Renal cortical epithelial cell (primary cell): ENCODE measurements around the gene ZNF346. TPM values are rescaled to one million over a fixed set of nuclear protein-coding genes. Genes with fewer than 3 reads are reported as not detected.

Experiments used
- DNase-seq: peaks from one replicate; pipeline ENCODE4 v3.0.0-alpha.2; 2011; ENCODE audit warnings: low read depth
- total RNA-seq: library from RNA; depleted of rRNA; stranded (reverse); fragments of >200 nt; gene quantifications from 2 replicates; pipeline ENCODE4 v1.2.3, GENCODE V29; 2014

Gene ZNF346
- total RNA-seq, 1 donor from 2014 or later, result 23.8 TPM

- no peak for DNase-seq
These were observed 45.0 kb downstream of the ZNF346 start for GRCh38 chr5:177067503-177067902.

- DNase-seq, result no peak
These were observed 48.2 kb downstream of the ZNF346 start for GRCh38 chr5:177070536-177071191.

- peak; percentile 84 for DNase-seq
These were observed 49.3 kb downstream of the ZNF346 start for GRCh38 chr5:177071666-177072385.

- no peak for DNase-seq
These were observed 54.8 kb downstream of the ZNF346 start for GRCh38 chr5:177077335-177077734.

GRCh38 chr5:177079606-177080005, 57.1 kb downstream of the ZNF346 start:
- DNase-seq, result no peak

GRCh38 chr5:177080265-177080664, 57.8 kb downstream of the ZNF346 start:
- no peak for DNase-seq

GRCh38 chr5:177081859-177082258, 59.4 kb downstream of the ZNF346 start:
- DNase-seq, result no peak

- DNase-seq, result no peak
These were observed 60.9 kb downstream of the ZNF346 start for GRCh38 chr5:177083357-177083756.

- no peak for DNase-seq
These were observed 61.7 kb downstream of the ZNF346 start for GRCh38 chr5:177084175-177084574.

- DNase-seq, result peak; percentile 25
These were observed 63.6 kb downstream of the ZNF346 start for GRCh38 chr5:177085985-177086653.

GRCh38 chr5:177086654-177087397, 64.3 kb downstream of the ZNF346 start, which contains the start of gene FGFR4:
Gene FGFR4, plus strand, starts transcription at chr5:177086915. Its CDS starts 2,688 bp downstream, at chr5:177089603.
- peak; percentile 81 for DNase-seq

GRCh38 chr5:177087398-177088005, 65.0 kb downstream of the ZNF346 start:
- peak; percentile 16 for DNase-seq

GRCh38 chr5:177089127-177089526, 66.6 kb downstream of the ZNF346 start:
- no peak for DNase-seq

- no peak for DNase-seq
These were observed 67.5 kb downstream of the ZNF346 start for GRCh38 chr5:177089825-177090641.

- no peak for DNase-seq
These were observed 68.3 kb downstream of the ZNF346 start for GRCh38 chr5:177090813-177091212.

GRCh38 chr5:177091232-177091631, 68.7 kb downstream of the ZNF346 start:
- no peak for DNase-seq

- DNase-seq, result no peak
These were observed 69.9 kb downstream of the ZNF346 start for GRCh38 chr5:177092178-177093081.

- no peak for DNase-seq
These were observed 70.7 kb downstream of the ZNF346 start for GRCh38 chr5:177093082-177093712.

- DNase-seq, result no peak
These were observed 71.3 kb downstream of the ZNF346 start for GRCh38 chr5:177093803-177094202.
